ENCODE measurements around the gene SEC61A2. TPM values are rescaled to one million over a fixed set of nuclear protein-coding genes. Genes with fewer than 3 reads are reported as not detected.

SEC61A2 gene
- total RNA-seq, 2 donors from 2014 or later = 2.9 to 13.5 TPM

GRCh38 chr10:12158111-12158510, 28.6 kb downstream of the SEC61A2 start:
- Histone ChIP-seq H3K27ac (no peak overlapping the region), H3K27me3 (replicated peaks; ENCODE audit: insufficient read depth) (no peaks in the 10 kb centered on the region), H3K4me1 (replicated peaks) (no peaks in the 10 kb centered on the region), H3K36me3 (peaks cover 0 to 3% of the 10 kb centered on the region in 2 donors), H3K9me3 (no peaks in the 10 kb centered on the region), H3K4me3 (no peak overlapping the region)
- no peak for TF ChIP-seq POLR2A (IDR thresholded peaks at IDR 0.05)
- no peak for TF ChIP-seq CTCF (IDR thresholded peaks at IDR 0.05)
- TF ChIP-seq POLR2AphosphoS5 (IDR thresholded peaks at IDR 0.05) = no peak
- WGBS = 97% methylated on average over 3 of the region's 3 CpGs
- intact Hi-C loops (cut with DNase I) = no loop called here
- no peak for DNase-seq (ENCODE audit: low spot score)

- H3K4me1 ChIP-seq (replicated peaks) = no peaks in the 10 kb centered on the region
- no peak for TF ChIP-seq CTCF (IDR thresholded peaks at IDR 0.05)
- TF ChIP-seq POLR2A (IDR thresholded peaks at IDR 0.05) = no peak
- no peak for TF ChIP-seq POLR2AphosphoS5 (IDR thresholded peaks at IDR 0.05)
- DNase-seq (ENCODE audit: low spot score) = no peak
- intact Hi-C loops (cut with DNase I) = no loop called here
- H3K9me3 ChIP-seq = no peaks in the 10 kb centered on the region
- H3K27ac ChIP-seq = no peak overlapping the region
- H3K27me3 ChIP-seq (replicated peaks; ENCODE audit: insufficient read depth) = no peaks in the 10 kb centered on the region
- H3K4me3 ChIP-seq = no peak overlapping the region
- 94% methylated on average over 5 of the region's 5 CpGs for WGBS
- peaks cover 0 to 3% of the 10 kb centered on the region in 2 donors for H3K36me3 ChIP-seq
Observed at GRCh38 chr10:12160664-12161063, 31.2 kb downstream of the SEC61A2 start.

- no peak for DNase-seq (ENCODE audit: low spot score)
- no peak for TF ChIP-seq CTCF (IDR thresholded peaks at IDR 0.05)
- no peaks in the 10 kb centered on the region for H3K9me3 ChIP-seq
- no peaks in the 10 kb centered on the region for H3K27me3 ChIP-seq (replicated peaks; ENCODE audit: insufficient read depth)
- no peaks in the 10 kb centered on the region for H3K4me1 ChIP-seq (replicated peaks)
- intact Hi-C loops (cut with DNase I) = no loop called here
- no peak overlapping the region for H3K27ac ChIP-seq
- 97% methylated on average over 6 of the region's 6 CpGs for WGBS
- H3K36me3 ChIP-seq = no peaks in the 10 kb centered on the region
- no peak overlapping the region for H3K4me3 ChIP-seq
Observed at GRCh38 chr10:12162927-12163326, 33.5 kb downstream of the SEC61A2 start.

GRCh38 chr10:12164085-12164484, 34.6 kb downstream of the SEC61A2 start:
- DNase-seq (ENCODE audit: low spot score) = no peak
- no peaks in the 10 kb centered on the region for H3K4me1 ChIP-seq (replicated peaks)
- TF ChIP-seq CTCF (IDR thresholded peaks at IDR 0.05) (no peak), POLR2AphosphoS5 (IDR thresholded peaks at IDR 0.05) (no peak), POLR2A (IDR thresholded peaks at IDR 0.05) (no peak)
- H3K9me3 ChIP-seq = no peaks in the 10 kb centered on the region
- no peak overlapping the region for H3K4me3 ChIP-seq
- no peak overlapping the region for H3K27ac ChIP-seq
- 91% methylated on average over 12 of the region's 12 CpGs for WGBS
- no peaks in the 10 kb centered on the region for H3K36me3 ChIP-seq
- intact Hi-C loops (cut with DNase I) = no loop called here
- H3K27me3 ChIP-seq (replicated peaks; ENCODE audit: insufficient read depth) = no peaks in the 10 kb centered on the region

GRCh38 chr10:12165036-12165435, 35.6 kb downstream of the SEC61A2 start:
- H3K9me3 ChIP-seq = no peaks in the 10 kb centered on the region
- no peaks in the 10 kb centered on the region for H3K27me3 ChIP-seq (replicated peaks; ENCODE audit: insufficient read depth)
- H3K4me3 ChIP-seq = no peak overlapping the region
- DNase-seq (ENCODE audit: low spot score) = no peak
- no peaks in the 10 kb centered on the region for H3K4me1 ChIP-seq (replicated peaks)
- 80% methylated on average over 3 of the region's 3 CpGs for WGBS
- intact Hi-C loops (cut with DNase I) = no loop called here
- no peak for TF ChIP-seq POLR2A (IDR thresholded peaks at IDR 0.05)
- no peak for TF ChIP-seq POLR2AphosphoS5 (IDR thresholded peaks at IDR 0.05)
- no peak for TF ChIP-seq CTCF (IDR thresholded peaks at IDR 0.05)
- no peak overlapping the region for H3K27ac ChIP-seq
- peaks cover 0 to under 1% of the 10 kb centered on the region in 2 donors for H3K36me3 ChIP-seq
